ENCODE data around the gene MFRP.

Gene MFRP

GRCh38 chr11:119290894-119291497 lies 55.5 kb downstream of the MFRP start:
- TF ChIP-seq ZFX (IDR thresholded peaks at IDR 0.05; ENCODE audit: borderline replicate concordance) (no peak), CTCF (IDR thresholded peaks at IDR 0.05) (no peak)

More at GRCh38 chr11:119290894-119291497, 55.5 kb downstream of the MFRP start:
- H3K27ac ChIP-seq, result no peak overlapping the region

Data from 22Rv1 (cell line).